GM13977 (cell line): ENCODE measurements around the gene OPCML.

Experiments
- DNase-seq: peaks from one replicate; pipeline ENCODE4 v3.0.0; 2012; ENCODE audit warnings: low spot score
- in situ Hi-C: fragments of 300-500 bp; cut with MboI; formaldehyde crosslinking; loops from one replicate; pipeline ENCODE4 v1.12.0; 2022; ENCODE audit warnings: low sequenced_read_pairs, low pct_unique_long_range_greater_than_20kb, mixed read lengths, inconsistent platforms; ENCODE audit not compliant: unreplicated experiment
- TF ChIP-seq, protein P1 (sequence below): IDR thresholded peaks from 2 replicates; pipeline ENCODE4 v1.5.1; 2012; ENCODE audit warnings: mild to moderate bottlenecking, control low read depth; ENCODE audit not compliant: insufficient read depth; ENCODE audit errors: extremely low read depth, missing control alignments

Gene OPCML

GRCh38 chr11:132888226-132888625 is 644.1 kb downstream of the OPCML start:
- DNase-seq = no peak
- in situ Hi-C loops = no loop called here
- TF ChIP-seq, protein P1, sequence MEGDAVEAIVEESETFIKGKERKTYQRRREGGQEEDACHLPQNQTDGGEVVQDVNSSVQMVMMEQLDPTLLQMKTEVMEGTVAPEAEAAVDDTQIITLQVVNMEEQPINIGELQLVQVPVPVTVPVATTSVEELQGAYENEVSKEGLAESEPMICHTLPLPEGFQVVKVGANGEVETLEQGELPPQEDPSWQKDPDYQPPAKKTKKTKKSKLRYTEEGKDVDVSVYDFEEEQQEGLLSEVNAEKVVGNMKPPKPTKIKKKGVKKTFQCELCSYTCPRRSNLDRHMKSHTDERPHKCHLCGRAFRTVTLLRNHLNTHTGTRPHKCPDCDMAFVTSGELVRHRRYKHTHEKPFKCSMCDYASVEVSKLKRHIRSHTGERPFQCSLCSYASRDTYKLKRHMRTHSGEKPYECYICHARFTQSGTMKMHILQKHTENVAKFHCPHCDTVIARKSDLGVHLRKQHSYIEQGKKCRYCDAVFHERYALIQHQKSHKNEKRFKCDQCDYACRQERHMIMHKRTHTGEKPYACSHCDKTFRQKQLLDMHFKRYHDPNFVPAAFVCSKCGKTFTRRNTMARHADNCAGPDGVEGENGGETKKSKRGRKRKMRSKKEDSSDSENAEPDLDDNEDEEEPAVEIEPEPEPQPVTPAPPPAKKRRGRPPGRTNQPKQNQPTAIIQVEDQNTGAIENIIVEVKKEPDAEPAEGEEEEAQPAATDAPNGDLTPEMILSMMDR = no peak

DNA sequence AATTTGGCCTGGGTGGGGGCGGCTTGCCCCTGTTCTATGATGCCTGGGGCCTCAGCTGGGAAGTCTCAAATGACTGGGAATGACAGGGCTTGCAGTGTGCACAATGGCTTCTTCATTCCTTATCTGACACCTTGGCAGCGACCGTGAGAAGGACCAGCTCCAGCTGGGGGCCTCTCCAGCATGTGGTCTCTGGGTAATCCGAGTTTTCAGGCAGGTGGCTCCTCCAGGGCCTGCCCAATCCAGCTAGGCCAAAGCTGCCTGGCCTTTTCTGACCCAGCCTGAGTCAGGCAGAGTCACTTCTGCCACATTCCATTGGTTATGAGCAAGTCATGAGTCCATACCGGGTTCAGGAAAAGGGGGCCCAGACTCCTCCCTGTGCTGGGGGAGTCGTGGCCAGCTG is 646.0 kb downstream of the OPCML start:
- in situ Hi-C loops = no loop called here
- TF ChIP-seq, protein P1 = no peak
- DNase-seq = no peak

DNA sequence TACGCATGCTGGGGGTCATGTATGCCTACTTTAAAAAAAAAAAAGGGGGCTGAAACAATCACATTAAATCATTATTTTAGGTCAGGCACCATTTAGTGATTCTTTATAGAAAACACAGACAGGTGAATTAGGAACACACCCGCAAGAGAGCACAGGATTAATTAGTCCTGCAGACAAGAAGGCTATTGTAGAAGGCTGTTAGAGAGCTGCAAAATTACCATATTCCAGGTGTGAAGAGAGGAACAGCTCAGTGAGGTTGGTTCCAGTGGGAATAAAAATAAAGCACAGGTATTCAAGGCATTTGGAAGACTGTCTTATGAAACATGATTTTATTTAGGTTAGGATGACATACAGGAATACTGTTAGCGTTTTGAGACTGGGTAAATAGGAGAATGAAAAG is 649.1 kb downstream of the OPCML start:
- no peak for DNase-seq
- TF ChIP-seq, protein P1 = no peak
- in situ Hi-C loops = no loop called here

DNA sequence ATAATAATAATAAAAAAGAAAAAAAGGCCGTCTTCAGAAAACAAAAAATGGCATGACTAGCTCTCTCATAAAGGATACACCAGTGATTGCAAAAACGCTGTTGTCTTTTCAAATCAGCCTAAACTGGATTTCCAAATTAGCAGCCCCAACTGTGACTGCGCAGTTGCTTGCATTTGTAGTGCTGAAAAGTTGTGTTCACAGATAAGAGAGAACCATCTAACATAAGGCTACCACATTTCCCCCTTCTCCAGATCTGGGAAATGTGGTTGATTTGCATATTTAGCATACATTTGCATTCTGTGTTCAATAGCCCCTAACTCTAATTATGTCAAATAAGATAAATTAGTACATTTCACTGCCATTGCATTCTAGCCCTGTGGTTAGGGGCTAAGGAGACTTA is 650.7 kb downstream of the OPCML start:
- DNase-seq = no peak
- in situ Hi-C loops = no loop called here
- TF ChIP-seq, protein P1 = no peak

GRCh38 chr11:132878111-132878510 is 654.2 kb downstream of the OPCML start:
- DNase-seq = no peak
- TF ChIP-seq, protein P1 = no peak
- in situ Hi-C loops = no loop called here

- TF ChIP-seq, protein P1 = no peak
- no peak for DNase-seq
- in situ Hi-C loops = no loop called here
These were observed 655.6 kb downstream of the OPCML start for GRCh38 chr11:132876705-132877104.

DNA sequence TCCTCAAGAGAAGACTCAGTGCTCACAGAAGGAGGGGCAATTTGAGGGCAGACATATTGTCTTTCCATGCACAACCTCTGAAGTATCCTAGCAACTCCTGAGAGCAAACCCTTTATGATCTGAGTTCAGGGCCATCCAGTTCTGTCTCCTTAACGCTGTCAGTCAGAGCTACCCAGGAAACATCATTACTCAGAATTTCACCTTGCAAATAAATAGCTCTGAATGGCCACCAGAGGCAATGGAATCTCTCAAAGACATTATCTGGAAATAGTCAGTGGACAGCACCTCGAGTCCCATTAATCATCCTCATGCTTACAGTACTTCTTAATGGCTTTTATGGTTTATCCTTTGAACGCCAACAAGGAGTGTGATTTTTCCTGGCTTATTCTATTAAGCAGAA is 656.1 kb downstream of the OPCML start:
- DNase-seq = no peak
- TF ChIP-seq, protein P1 = no peak
- in situ Hi-C loops = no loop called here
